ENCODE results near the gene BFSP1. TPM values are rescaled to one million over a fixed set of nuclear protein-coding genes. Genes with fewer than 3 reads are reported as not detected.

BFSP1 gene
- total RNA-seq, 4 donors from 2014 or later: 0.18 to 0.46 TPM; not detected in 2

DNA sequence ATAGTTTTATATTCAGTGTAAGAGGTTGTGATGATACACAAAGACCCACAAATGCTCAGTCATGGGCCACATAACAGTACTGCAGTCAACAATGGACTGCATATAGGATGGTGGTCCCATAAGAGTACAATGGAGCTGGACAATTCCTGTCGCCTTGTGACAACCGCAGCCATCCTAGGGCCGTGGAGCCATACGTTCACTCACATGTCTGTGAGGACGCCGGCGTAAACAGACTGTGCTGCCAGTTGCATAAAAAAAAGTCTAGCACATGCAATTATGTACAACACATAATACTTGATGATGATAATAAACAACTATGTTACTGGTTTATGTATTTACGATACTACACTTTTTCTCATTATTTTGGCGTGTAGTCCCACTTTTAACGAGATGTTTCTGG lies 30.9 kb downstream of the BFSP1 start:
- no peaks in the 10 kb centered on the region for H3K27me3 ChIP-seq
- ATAC-seq (no peak), DNase-seq (no peak)
- no peak overlapping the region for H3K4me3 ChIP-seq
- in situ Hi-C loops (cut with MboI; ENCODE audit: low sequenced_read_pairs in 4 of 4): loop anchor here in 3 of 4 donors (10.0 to 25.0 kb wide), 3 partner anchors 405 to 762 kb away; no protein-coding TSS in a partner anchor
- peaks cover 3 to 6% of the 10 kb centered on the region in 2 donors for H3K4me1 ChIP-seq
- H3K9me3 ChIP-seq: no peaks in the 10 kb centered on the region
- intact Hi-C loops (cut with DNase I; ENCODE audit: low total_unique reads): loop anchor here (5.0 kb wide), 1 partner anchor 497 kb away; no protein-coding TSS in a partner anchor
- H3K27ac ChIP-seq: no peak overlapping the region
- no peaks in the 10 kb centered on the region for H3K36me3 ChIP-seq
- TF ChIP-seq, protein P1, sequence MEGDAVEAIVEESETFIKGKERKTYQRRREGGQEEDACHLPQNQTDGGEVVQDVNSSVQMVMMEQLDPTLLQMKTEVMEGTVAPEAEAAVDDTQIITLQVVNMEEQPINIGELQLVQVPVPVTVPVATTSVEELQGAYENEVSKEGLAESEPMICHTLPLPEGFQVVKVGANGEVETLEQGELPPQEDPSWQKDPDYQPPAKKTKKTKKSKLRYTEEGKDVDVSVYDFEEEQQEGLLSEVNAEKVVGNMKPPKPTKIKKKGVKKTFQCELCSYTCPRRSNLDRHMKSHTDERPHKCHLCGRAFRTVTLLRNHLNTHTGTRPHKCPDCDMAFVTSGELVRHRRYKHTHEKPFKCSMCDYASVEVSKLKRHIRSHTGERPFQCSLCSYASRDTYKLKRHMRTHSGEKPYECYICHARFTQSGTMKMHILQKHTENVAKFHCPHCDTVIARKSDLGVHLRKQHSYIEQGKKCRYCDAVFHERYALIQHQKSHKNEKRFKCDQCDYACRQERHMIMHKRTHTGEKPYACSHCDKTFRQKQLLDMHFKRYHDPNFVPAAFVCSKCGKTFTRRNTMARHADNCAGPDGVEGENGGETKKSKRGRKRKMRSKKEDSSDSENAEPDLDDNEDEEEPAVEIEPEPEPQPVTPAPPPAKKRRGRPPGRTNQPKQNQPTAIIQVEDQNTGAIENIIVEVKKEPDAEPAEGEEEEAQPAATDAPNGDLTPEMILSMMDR (IDR thresholded peaks at IDR 0.05 in 4 of 5, conservative IDR thresholded peaks at IDR 0.05 in 1 of 5): no peak
- no peak for TF ChIP-seq POLR2A (IDR thresholded peaks at IDR 0.05)

DNA sequence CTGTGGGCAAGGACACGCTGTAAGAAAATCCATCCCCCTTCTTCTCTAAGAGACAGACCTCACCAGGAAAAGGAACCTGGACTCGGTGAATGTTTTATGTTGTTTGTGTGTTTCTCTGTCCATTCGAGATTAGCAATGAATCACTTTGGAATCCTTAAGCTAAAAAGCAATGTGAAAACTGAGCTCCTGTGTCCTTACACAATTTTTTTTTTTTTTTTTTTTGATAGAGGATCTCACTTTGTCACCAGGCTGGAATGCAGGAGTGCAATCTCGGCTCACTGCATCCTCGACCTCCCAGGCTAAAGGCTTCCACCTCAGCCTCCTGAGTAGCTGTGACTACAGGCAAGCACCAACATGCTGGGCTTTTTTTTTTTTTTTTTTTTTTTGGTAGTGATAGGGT lies 32.1 kb downstream of the BFSP1 start:
- TF ChIP-seq POLR2A (IDR thresholded peaks at IDR 0.05): no peak
- TF ChIP-seq, protein P1 (IDR thresholded peaks at IDR 0.05 in 4 of 5, conservative IDR thresholded peaks at IDR 0.05 in 1 of 5): no peak
- ATAC-seq (peak in 1 of 2 donors; percentile 30), DNase-seq (no peak)
- peak overlapping the region in 1 of 4 donors; percentile 37 for H3K27ac ChIP-seq
- no peaks in the 10 kb centered on the region for H3K27me3 ChIP-seq
- H3K9me3 ChIP-seq: no peaks in the 10 kb centered on the region
- intact Hi-C loops (cut with DNase I; ENCODE audit: low total_unique reads): no loop called here
- H3K36me3 ChIP-seq: no peaks in the 10 kb centered on the region
- H3K4me1 ChIP-seq: no peaks in the 10 kb centered on the region
- in situ Hi-C loops (cut with MboI; ENCODE audit: low sequenced_read_pairs in 4 of 4): no loop called here
- H3K4me3 ChIP-seq: no peak overlapping the region

DNA sequence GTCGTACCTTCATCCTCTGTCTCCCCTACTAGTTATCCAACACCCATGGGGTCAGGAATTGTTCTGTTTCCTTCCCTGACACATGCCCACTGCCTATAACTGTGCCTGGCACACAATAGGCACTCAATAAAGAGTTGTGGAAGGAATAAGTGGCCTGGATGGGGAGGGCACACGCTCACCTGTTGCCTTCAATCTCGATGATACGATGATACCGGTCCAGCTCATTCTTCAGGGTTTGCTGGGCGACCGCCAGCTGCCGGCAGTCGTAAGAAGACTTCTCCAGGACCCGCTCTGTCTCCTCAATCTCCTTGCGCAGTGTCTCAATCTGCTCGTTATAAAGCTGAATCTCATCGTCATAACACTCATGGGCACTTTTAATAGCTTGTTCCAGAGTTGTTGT lies 32.5 kb downstream of the BFSP1 start:
- intact Hi-C loops (cut with DNase I; ENCODE audit: low total_unique reads): no loop called here
- in situ Hi-C loops (cut with MboI; ENCODE audit: low sequenced_read_pairs in 4 of 4): no loop called here

DNA sequence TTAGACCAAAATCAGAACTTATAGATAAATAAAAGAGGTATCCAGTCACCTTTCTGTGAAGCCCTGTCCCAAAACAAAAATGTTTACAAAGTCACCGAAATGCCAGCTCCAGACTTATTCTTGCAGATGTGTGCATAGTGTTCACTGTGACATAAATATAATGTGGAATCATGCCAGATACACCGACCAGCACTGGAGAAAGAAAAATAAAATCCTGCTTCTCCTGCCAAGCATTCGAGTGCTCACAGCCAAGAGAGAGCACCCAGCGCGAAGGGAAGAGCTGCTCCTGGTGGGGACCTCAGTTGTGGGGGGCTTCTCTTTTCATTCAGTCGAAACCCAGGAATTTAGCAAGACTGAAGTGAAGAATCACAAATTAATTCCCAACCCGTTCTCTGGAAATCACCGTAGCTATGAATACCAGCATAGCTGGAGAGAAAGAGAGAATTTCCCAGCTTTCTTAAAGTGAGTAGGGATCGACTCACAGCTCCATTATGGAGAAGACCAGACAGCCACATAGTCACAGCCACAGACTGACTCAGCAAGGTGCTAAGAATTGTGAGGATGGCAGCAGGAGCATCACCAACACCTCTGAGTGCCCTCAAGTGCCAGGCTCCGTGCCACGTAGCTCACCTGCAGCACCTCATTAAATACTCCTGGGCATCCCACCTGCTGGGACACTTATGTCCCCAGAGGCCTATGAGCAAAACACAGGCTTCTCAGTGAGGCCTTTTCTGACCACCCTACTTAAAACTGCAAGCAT lies 33.2 kb downstream of the BFSP1 start:
- in situ Hi-C loops (cut with MboI; ENCODE audit: low sequenced_read_pairs in 4 of 4): no loop called here
- Histone ChIP-seq H3K9me3 (no peaks in the 10 kb centered on the region), H3K36me3 (no peaks in the 10 kb centered on the region), H3K4me3 (no peak overlapping the region), H3K27me3 (no peaks in the 10 kb centered on the region), H3K27ac (no peak overlapping the region), H3K4me1 (no peaks in the 10 kb centered on the region)
- TF ChIP-seq POLR2A (IDR thresholded peaks at IDR 0.05): no peak
- intact Hi-C loops (cut with DNase I; ENCODE audit: low total_unique reads): no loop called here
- ATAC-seq: no peak
- DNase-seq: no peak

More for the DNA sequence above, 32.5 kb downstream of the BFSP1 start:
- DNase-seq (no peak), ATAC-seq (peak in 1 of 2 donors; percentile 27)
- H3K27ac ChIP-seq: peak overlapping the region in 1 of 4 donors; percentile 37
- H3K4me1 ChIP-seq: no peaks in the 10 kb centered on the region
- H3K9me3 ChIP-seq: no peaks in the 10 kb centered on the region
- TF ChIP-seq, protein P1 (IDR thresholded peaks at IDR 0.05 in 4 of 5, conservative IDR thresholded peaks at IDR 0.05 in 1 of 5): no peak
- TF ChIP-seq POLR2A (IDR thresholded peaks at IDR 0.05): no peak
- H3K27me3 ChIP-seq: no peaks in the 10 kb centered on the region
- H3K36me3 ChIP-seq: no peaks in the 10 kb centered on the region
- H3K4me3 ChIP-seq: no peak overlapping the region

DNA sequence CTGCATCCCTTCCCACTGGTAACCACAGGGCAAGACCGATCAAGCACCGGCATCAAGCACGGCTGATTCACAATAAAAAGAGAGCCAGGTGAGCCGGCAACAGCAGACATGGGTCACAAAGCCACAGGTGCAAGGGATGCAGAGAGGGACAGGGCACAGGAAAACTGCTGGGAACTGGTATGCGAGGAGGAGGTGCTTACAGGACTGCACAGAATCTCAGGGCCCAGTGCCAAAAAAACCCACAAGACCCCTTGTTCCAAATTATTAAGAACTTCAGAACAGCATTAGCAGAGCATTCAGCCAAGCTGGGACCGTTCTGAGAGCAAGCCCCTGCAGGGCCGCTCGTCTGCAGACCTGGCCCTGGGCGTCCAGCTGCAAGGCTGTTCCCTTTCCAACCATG lies 35.4 kb downstream of the BFSP1 start:
- intact Hi-C loops (cut with DNase I; ENCODE audit: low total_unique reads) (no loop called here), in situ Hi-C loops (cut with MboI; ENCODE audit: low sequenced_read_pairs in 4 of 4) (no loop called here)
- Histone ChIP-seq H3K36me3 (no peaks in the 10 kb centered on the region), H3K27me3 (no peaks in the 10 kb centered on the region), H3K4me1 (no peaks in the 10 kb centered on the region), H3K27ac (no peak overlapping the region), H3K9me3 (no peaks in the 10 kb centered on the region), H3K4me3 (no peak overlapping the region)
- no peak for ATAC-seq
- no peak for DNase-seq
- no peak for TF ChIP-seq POLR2A (IDR thresholded peaks at IDR 0.05)
- TF ChIP-seq, protein P1 (IDR thresholded peaks at IDR 0.05 in 4 of 5, conservative IDR thresholded peaks at IDR 0.05 in 1 of 5): no peak
